ENCODE data around the gene HOXB2. TPM values are rescaled to one million over a fixed set of nuclear protein-coding genes. Genes with fewer than 3 reads are reported as not detected.

HOXB2 gene
- total RNA-seq, 2 experiments from 2014 or later = 3.4 to 4.7 TPM

GRCh38 chr17:48552466-48553189, 7.7 kb upstream of the HOXB2 start:
- Mint-ChIP-seq H3K4me1 (peaks cover 14% of the 10 kb centered on the region), H3K27ac (no peak overlapping the region), H3K36me3 (ENCODE audit: low read depth) (no peaks in the 10 kb centered on the region), H3K4me3 (no peak overlapping the region), H3K27me3 (peaks cover 47% of the 10 kb centered on the region), H3K9me3 (no peaks in the 10 kb centered on the region)
- no peak for DNase-seq
- ChIA-PET POLR2A (no interaction called here), CTCF (interaction anchor here (0.6 kb wide), 1 partner anchor 68 kb away, joined by 3 read pairs; no protein-coding TSS in a partner anchor)

- CTCF ChIA-PET = no interaction called here
- Mint-ChIP-seq H3K9me3 (no peaks in the 10 kb centered on the region), H3K27ac (no peak overlapping the region), H3K36me3 (ENCODE audit: low read depth) (no peaks in the 10 kb centered on the region), H3K27me3 (peaks cover 47% of the 10 kb centered on the region), H3K4me1 (peaks cover 19% of the 10 kb centered on the region), H3K4me3 (no peak overlapping the region)
- POLR2A ChIA-PET = no interaction called here
- no peak for DNase-seq
These were observed 6.9 kb upstream of the HOXB2 start for GRCh38 chr17:48551596-48552465.

DNA sequence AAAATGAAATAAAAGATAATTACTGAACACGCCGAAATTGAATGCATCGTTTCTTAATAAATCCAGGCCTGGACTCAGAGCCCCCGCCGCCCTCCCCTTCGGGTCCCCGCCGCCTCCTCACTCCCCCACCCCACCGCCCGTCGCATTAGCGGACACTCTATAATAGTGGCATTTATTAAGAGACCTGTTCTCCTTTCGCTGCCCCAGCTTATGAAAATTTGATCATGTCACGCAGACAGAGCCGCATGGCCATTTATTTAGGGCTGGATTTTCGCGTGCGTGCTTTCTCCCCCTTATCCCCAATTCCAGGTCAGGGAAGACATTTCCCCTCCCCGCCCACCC, 6.3 kb upstream of the HOXB2 start:
- no peaks in the 10 kb centered on the region for H3K36me3 Mint-ChIP-seq (ENCODE audit: low read depth)
- no peak overlapping the region for H3K27ac Mint-ChIP-seq
- H3K4me3 Mint-ChIP-seq = no peak overlapping the region
- DNase-seq = no peak
- no peaks in the 10 kb centered on the region for H3K9me3 Mint-ChIP-seq
- peaks cover 47% of the 10 kb centered on the region for H3K27me3 Mint-ChIP-seq
- peaks cover 22% of the 10 kb centered on the region for H3K4me1 Mint-ChIP-seq
- POLR2A ChIA-PET = no interaction called here
- CTCF ChIA-PET = no interaction called here

- CTCF ChIA-PET = interaction anchor here (0.6 kb wide), 1 partner anchor 143 kb away, joined by 3 read pairs; no protein-coding TSS in a partner anchor
- H3K4me1 Mint-ChIP-seq = peaks cover 24% of the 10 kb centered on the region
These were observed 5.7 kb upstream of the HOXB2 start for GRCh38 chr17:48550502-48551213.

GRCh38 chr17:48549914-48550501, 5.1 kb upstream of the HOXB2 start:
- Mint-ChIP-seq H3K27me3 (peaks cover 48% of the 10 kb centered on the region), H3K36me3 (ENCODE audit: low read depth) (no peaks in the 10 kb centered on the region), H3K27ac (no peak overlapping the region), H3K4me1 (peaks cover 20% of the 10 kb centered on the region), H3K9me3 (no peaks in the 10 kb centered on the region), H3K4me3 (no peak overlapping the region)
- ChIA-PET POLR2A (no interaction called here), CTCF (interaction anchor here (0.6 kb wide), 1 partner anchor 143 kb away, joined by 3 read pairs; no protein-coding TSS in a partner anchor)
- DNase-seq = no peak

More at GRCh38 chr17:48550502-48551213, 5.7 kb upstream of the HOXB2 start:
- DNase-seq = no peak
- Mint-ChIP-seq H3K4me3 (no peak overlapping the region), H3K27ac (no peak overlapping the region), H3K9me3 (no peaks in the 10 kb centered on the region), H3K36me3 (ENCODE audit: low read depth) (no peaks in the 10 kb centered on the region), H3K27me3 (peaks cover 46% of the 10 kb centered on the region)
- POLR2A ChIA-PET = no interaction called here

- no peaks in the 10 kb centered on the region for H3K9me3 Mint-ChIP-seq
- POLR2A ChIA-PET = no interaction called here
- no peak overlapping the region for H3K4me3 Mint-ChIP-seq
- peaks cover 48% of the 10 kb centered on the region for H3K27me3 Mint-ChIP-seq
- H3K27ac Mint-ChIP-seq = no peak overlapping the region
- DNase-seq = no peak
- peaks cover 23% of the 10 kb centered on the region for H3K4me1 Mint-ChIP-seq
- CTCF ChIA-PET = interaction anchor here (0.9 kb wide), 1 partner anchor 9 kb away, joined by 3 read pairs; no protein-coding TSS in a partner anchor
- no peaks in the 10 kb centered on the region for H3K36me3 Mint-ChIP-seq (ENCODE audit: low read depth)
These were observed 4.3 kb upstream of the HOXB2 start for GRCh38 chr17:48549281-48549630.

- no peak overlapping the region for H3K4me3 Mint-ChIP-seq
- POLR2A ChIA-PET = no interaction called here
- no peaks in the 10 kb centered on the region for H3K9me3 Mint-ChIP-seq
- H3K27ac Mint-ChIP-seq = no peak overlapping the region
- CTCF ChIA-PET = interaction anchor here (0.9 kb wide), 1 partner anchor 9 kb away, joined by 3 read pairs; no protein-coding TSS in a partner anchor
- H3K4me1 Mint-ChIP-seq = peaks cover 28% of the 10 kb centered on the region
- peaks cover 49% of the 10 kb centered on the region for H3K27me3 Mint-ChIP-seq
- peaks cover 2% of the 10 kb centered on the region for H3K36me3 Mint-ChIP-seq (ENCODE audit: low read depth)
- no peak for DNase-seq
These were observed 3.8 kb upstream of the HOXB2 start for GRCh38 chr17:48548523-48549280.

DNA sequence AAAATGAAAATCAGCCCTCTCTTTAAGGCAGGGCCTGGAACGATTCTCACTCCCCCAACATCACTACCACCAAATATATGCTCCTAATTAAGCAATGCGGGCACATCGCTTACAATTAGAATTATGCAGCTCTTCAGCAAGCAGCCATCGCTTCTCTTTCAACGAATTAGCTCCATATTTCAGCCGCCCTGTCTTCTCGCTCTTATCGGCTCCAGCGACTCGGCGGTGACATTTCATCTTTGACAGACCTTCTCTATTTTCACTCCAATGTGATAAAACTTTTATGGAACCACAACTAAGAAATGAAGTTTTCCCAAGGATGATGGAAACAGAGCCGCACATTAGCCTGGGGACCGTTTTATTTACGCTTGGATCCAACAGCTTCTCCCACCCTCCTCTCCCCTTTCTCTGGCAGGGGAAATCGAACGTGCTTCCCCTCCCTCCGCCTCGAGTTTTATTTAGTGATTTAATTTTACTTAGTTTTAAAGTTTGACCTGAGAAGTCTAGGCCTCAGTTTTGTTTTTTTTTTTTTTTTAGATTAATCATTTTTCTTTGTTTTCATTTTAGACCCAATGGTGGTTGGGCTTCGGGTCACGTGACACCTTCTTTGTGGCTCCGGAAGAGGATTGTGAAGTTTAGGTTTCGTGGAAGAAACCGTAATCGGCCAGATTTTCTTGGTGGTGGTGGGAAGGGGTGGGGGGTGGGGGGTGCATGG, 3.1 kb upstream of the HOXB2 start:
- Mint-ChIP-seq H3K27ac (peak overlapping the region; percentile 71), H3K9me3 (no peaks in the 10 kb centered on the region), H3K4me1 (peaks cover 31% of the 10 kb centered on the region), H3K27me3 (peaks cover 48% of the 10 kb centered on the region), H3K36me3 (ENCODE audit: low read depth) (peaks cover 2% of the 10 kb centered on the region), H3K4me3 (peak overlapping the region; percentile 52)
- peak; percentile 49 for DNase-seq
- POLR2A ChIA-PET = no interaction called here
- CTCF ChIA-PET = interaction anchor here (0.5 kb wide), 1 partner anchor 314 kb away, joined by 3 read pairs; no protein-coding TSS in a partner anchor

- Mint-ChIP-seq H3K4me1 (peaks cover 36% of the 10 kb centered on the region), H3K27me3 (peaks cover 51% of the 10 kb centered on the region), H3K27ac (peak overlapping the region; percentile 71), H3K36me3 (ENCODE audit: low read depth) (peaks cover 4% of the 10 kb centered on the region), H3K9me3 (no peaks in the 10 kb centered on the region), H3K4me3 (peak overlapping the region; percentile 52)
- ChIA-PET CTCF (interaction anchor here (0.5 to 1.8 kb wide), 2 partner anchors 8 to 314 kb away, joined by 3 to 8 read pairs; no protein-coding TSS in a partner anchor), POLR2A (no interaction called here)
- no peak for DNase-seq
These were observed 2.3 kb upstream of the HOXB2 start for GRCh38 chr17:48546924-48547807.

GRCh38 chr17:48546137-48546923, 1.4 kb upstream of the HOXB2 start:
- ChIA-PET POLR2A (no interaction called here), CTCF (interaction anchor here (1.8 kb wide), 1 partner anchor 9 kb away, joined by 8 read pairs; no protein-coding TSS in a partner anchor)
- no peak for DNase-seq
- Mint-ChIP-seq H3K9me3 (no peaks in the 10 kb centered on the region), H3K4me1 (peaks cover 38% of the 10 kb centered on the region), H3K27me3 (peaks cover 57% of the 10 kb centered on the region), H3K27ac (peak overlapping the region; percentile 25), H3K36me3 (ENCODE audit: low read depth) (peaks cover 7% of the 10 kb centered on the region), H3K4me3 (no peak overlapping the region)

Data from activated CD4-positive, alpha-beta T cell treated with anti-CD3 and anti-CD28 coated beads, Interleukin-2, amount 10 ng/mL, durations not matched to agents 7 days and 5 days (primary cell).